T-helper 2 cell treated with Interferon-gamma antibody and Interleukin-4, amounts not matched to agents 5 μg/mL and 100 μg/mL, for 36 hours (primary cell): Measurements from ENCODE around the gene MAPK9.
"Not testable (repeated sequence)": the region's sequence is repeated elsewhere in the genome, so short reads cannot be mapped to it uniquely, and the experiment has no call there.

Experiments
- DNase-seq: peaks from one replicate; pipeline ENCODE4 v3.0.0; 2021; ENCODE audit warnings: low spot score
- H3K27ac Mint-ChIP-seq: one replicate; pipeline ENCODE4 v1.8.0; 2021; ENCODE audit warnings: mild to moderate bottlenecking, mixed read lengths
- H3K27me3 Mint-ChIP-seq: one replicate; pipeline ENCODE4 v1.8.0; 2021; ENCODE audit warnings: low read depth, mixed read lengths
- H3K36me3 Mint-ChIP-seq: one replicate; pipeline ENCODE4 v1.8.0; 2021; ENCODE audit warnings: low read depth, mixed read lengths
- H3K4me1 Mint-ChIP-seq: one replicate; pipeline ENCODE4 v1.8.0; 2021; ENCODE audit warnings: low read depth, mixed read lengths
- H3K4me3 Mint-ChIP-seq: one replicate; pipeline ENCODE4 v1.8.0; 2022; ENCODE audit warnings: mild to moderate bottlenecking, moderate library complexity, mixed read lengths
- H3K9me3 Mint-ChIP-seq: one replicate; pipeline ENCODE4 v1.8.0; 2021; ENCODE audit warnings: mixed read lengths

MAPK9 gene

DNA sequence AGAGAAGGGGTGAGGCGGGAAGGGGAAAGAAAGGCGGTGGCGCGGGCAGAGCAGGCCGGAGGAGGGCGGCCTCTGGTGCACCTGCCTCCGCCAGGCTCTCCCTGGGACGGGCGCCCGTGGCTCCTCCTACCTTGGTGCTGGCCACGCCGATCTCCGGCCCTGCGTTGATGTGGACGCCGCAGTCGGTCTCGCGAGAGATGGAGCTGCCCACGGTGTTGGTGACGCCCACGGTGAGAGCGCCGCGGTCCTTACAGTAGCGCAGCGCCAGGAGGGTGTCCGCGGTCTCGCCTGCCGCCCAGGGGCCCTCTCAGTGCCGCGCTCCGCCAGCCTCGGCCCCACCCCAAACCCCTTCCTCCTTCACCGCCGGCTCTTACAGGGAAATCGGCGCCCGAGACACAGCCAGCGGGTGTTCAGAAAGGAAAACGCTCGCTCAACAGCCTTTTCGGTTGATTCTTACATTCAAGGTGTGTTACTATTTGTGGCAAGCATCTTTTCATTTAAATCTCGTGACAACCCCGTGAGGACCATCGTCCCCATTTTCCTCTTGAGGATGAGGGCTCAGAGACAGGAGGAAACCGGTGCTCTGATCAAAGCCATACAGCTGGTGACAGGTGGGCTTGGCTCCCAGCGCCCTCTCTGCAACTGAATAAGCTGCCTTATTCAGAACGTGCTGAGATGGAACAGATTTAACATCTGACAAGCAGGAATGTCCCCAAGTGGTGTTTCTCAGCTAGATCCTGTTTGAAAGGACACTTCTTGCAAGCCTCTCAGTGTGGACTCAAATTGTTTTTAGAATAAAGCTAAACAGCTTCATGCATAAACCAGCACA, 22.0 kb upstream of the MAPK9 start:
- DNase-seq = no peak
- no peak overlapping the region for H3K4me3 Mint-ChIP-seq
- H3K27me3 Mint-ChIP-seq = no peaks in the 10 kb centered on the region
- H3K27ac Mint-ChIP-seq = no peak overlapping the region
- H3K4me1 Mint-ChIP-seq = no peaks in the 10 kb centered on the region
- no peaks in the 10 kb centered on the region for H3K9me3 Mint-ChIP-seq
- no peaks in the 10 kb centered on the region for H3K36me3 Mint-ChIP-seq

DNA sequence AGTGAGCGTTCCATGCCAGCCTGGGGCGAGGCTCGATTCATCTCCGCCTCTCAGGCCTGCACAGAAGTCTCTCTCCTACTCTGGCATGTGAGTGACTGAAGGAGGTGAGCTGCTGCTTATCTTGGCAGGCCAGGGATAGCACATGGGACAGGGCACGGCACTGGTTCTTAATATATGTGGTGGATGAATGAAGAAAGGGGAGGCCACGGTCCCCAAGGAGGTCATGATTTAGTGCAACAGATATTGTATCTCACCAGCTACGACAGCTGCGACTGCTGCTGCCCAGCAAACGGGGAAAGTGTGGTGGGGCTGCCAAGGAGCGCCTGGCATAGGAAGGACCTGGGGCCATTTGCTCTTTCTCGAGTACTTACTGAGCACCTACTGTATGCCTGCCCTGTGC, 19.3 kb upstream of the MAPK9 start:
- DNase-seq = no peak
- Mint-ChIP-seq H3K27me3 (no peaks in the 10 kb centered on the region), H3K4me3 (no peak overlapping the region), H3K4me1 (no peaks in the 10 kb centered on the region), H3K9me3 (no peaks in the 10 kb centered on the region), H3K36me3 (no peaks in the 10 kb centered on the region), H3K27ac (no peak overlapping the region)

DNA sequence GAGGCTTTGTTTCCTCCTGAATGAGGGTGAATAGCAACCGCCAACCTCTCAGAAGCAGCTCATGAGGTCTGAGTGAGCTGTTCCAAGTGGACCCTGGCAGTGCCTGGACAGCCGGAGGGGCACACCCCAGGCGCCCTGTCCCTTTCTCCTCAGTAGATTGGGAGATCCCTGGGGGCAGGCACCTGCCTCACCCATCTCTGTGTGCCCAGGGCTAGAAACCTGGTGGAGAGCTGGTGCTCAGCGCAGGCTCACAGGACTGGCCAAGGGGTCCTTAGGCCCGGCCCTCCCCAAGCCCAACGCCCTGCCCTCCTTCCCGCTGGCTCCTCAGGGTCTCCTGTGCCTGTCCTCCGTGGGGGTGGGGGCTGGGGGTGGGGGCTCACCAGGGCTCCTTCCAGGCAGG, 14.9 kb upstream of the MAPK9 start:
- Mint-ChIP-seq H3K4me3 (no peak overlapping the region), H3K36me3 (no peaks in the 10 kb centered on the region), H3K4me1 (no peaks in the 10 kb centered on the region), H3K27ac (no peak overlapping the region), H3K27me3 (no peaks in the 10 kb centered on the region), H3K9me3 (no peaks in the 10 kb centered on the region)
- no peak for DNase-seq

DNA sequence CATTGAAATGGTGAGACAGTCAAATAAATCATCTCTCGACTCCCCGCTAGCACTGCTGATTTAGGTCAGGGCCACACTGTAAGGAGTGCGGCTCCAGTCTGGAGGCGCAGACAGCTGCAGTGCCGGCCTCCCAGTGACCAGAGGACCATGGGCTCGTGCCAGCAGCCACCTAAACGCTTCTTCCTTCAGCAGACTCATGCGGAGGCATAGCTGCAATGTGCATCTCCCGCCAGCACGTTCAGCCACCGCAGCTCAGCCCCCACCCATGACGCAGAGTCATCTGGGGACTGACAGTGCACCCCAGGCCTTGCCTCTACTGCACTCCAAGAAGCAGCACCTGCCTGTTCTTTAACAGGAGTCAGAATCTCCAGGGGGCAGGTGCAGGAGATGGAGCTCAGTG, 13.6 kb upstream of the MAPK9 start:
- Mint-ChIP-seq H3K4me1 (no peaks in the 10 kb centered on the region), H3K27me3 (peaks cover 9% of the 10 kb centered on the region), H3K36me3 (no peaks in the 10 kb centered on the region), H3K27ac (no peak overlapping the region), H3K4me3 (no peak overlapping the region), H3K9me3 (no peaks in the 10 kb centered on the region)
- DNase-seq = no peak

DNA sequence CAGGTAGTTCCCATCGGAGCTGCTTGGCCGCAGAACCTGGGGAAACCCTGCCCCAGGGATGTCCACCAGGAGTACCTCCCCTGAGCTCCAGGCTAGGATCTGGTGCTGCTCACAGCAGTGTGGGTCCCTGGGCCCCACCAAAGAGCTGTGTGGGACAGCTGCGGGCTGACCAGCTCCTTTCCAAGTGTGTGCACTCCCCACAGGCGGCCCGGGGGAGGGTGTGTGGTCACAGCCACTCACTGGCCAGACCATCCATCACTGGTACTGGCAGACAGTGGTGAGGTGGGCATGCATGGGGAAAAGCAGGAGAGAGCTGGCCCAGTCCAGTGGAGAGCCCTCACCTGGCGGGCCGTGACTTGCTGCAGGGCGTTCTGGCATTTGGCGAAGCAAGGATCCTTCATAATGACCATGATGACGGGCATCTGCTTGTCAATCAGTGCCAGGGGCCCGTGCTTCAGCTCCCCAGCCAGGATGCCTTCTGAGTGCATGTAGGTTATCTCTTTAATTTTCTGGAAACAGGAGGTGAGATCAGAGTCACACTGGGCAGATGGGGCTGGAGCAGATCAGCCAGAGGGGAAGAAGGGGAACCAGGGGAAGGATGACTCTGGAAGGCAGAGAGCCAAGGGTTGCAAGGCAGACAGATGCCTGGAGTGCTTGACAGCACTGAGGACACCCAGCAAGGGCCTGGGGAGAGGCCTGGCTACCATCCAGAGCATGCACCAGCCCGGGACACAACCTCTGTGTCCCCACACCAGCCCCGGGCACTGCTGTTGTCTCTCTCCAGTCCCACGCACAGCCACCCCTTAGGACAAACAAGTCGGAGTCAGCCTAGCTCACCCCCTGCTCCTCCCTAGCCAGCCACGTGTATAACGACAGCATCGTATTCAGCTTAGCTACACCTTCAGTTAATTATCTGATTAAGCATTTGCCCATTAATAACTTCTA, 12.8 kb upstream of the MAPK9 start:
- no peak overlapping the region for H3K27ac Mint-ChIP-seq
- no peak overlapping the region for H3K4me3 Mint-ChIP-seq
- no peaks in the 10 kb centered on the region for H3K4me1 Mint-ChIP-seq
- H3K9me3 Mint-ChIP-seq = no peaks in the 10 kb centered on the region
- DNase-seq = no peak
- H3K27me3 Mint-ChIP-seq = peaks cover 9% of the 10 kb centered on the region
- H3K36me3 Mint-ChIP-seq = no peaks in the 10 kb centered on the region

DNA sequence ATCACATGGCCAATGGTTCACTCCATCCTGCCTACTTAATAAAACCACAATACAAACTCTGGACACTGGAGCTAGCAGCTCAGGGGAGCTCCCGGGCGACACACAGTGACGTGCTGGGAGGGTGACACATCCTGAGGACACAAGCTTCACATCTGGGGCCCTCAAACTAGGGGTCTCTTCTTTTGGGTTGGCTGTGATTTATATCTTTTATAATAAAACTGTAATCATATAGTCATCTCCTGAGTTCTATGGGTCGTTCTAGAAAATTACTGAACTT, 12.1 kb upstream of the MAPK9 start:
- Mint-ChIP-seq H3K36me3 (no peaks in the 10 kb centered on the region), H3K9me3 (no peaks in the 10 kb centered on the region), H3K4me1 (no peaks in the 10 kb centered on the region), H3K27ac (no peak overlapping the region), H3K27me3 (peaks cover 9% of the 10 kb centered on the region), H3K4me3 (no peak overlapping the region)
- no peak for DNase-seq

DNA sequence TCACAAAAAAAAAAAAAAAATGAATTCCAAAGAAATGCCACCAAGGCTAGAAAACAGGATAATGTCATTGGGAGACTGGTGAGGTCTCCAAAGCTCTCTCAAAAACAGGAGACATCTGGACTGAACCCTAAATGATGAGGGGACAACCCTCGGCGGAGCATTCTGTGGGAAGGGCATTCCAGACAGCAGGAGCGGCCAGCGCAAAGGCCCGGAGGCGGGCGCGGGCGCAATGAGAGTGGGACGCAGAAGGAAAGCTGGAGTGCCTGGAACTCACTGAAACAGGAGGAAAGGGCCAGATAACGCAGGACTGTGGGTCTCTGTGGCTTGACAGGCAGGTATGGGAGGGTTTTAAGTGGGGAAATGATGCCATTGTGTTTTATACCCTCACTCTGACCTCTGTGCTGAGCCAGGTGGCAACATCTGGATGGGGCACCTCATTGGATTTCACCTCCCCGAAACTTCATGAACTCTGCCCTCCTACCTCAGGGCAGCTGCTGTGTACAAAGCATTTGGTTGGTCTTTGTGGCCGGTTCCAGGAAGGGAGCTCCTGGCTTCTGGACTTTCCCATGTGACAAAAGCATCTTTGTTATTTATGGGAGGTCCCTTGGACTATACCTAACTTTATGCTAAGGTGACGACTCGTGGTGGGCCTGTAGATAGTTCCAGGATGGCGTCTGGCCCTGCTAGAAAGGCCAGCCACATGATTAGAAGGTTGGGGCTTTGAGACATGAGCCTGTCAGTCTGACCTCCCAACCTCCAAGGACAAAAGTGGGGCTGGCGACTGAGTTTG, 11.5 kb upstream of the MAPK9 start:
- peaks cover 9% of the 10 kb centered on the region for H3K27me3 Mint-ChIP-seq
- H3K9me3 Mint-ChIP-seq = no peaks in the 10 kb centered on the region
- no peaks in the 10 kb centered on the region for H3K4me1 Mint-ChIP-seq
- H3K36me3 Mint-ChIP-seq = no peaks in the 10 kb centered on the region
- no peak overlapping the region for H3K4me3 Mint-ChIP-seq
- no peak overlapping the region for H3K27ac Mint-ChIP-seq
- no peak for DNase-seq

DNA sequence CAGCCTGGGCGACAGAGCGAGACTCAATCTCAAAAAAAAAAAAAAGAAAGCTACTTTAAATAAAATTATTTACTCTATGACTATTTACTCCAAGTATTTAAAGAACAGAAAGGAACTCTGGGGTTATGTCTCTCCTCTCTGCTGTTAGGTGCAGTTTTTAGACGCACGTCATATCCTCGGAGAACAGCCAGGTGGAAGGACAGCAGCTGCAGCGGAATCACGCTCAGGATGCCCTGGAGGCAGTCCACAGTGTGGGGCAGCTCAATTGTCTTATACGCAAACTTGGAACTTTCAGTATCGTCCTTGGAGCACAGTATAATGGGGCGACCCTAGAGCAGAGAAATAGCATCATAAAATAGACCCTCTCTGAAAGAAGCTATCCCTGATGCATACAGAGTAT, 10.4 kb upstream of the MAPK9 start:
- Mint-ChIP-seq H3K4me1 (peaks cover 3% of the 10 kb centered on the region), H3K27ac (no peak overlapping the region), H3K4me3 (no peak overlapping the region), H3K9me3 (no peaks in the 10 kb centered on the region), H3K36me3 (no peaks in the 10 kb centered on the region), H3K27me3 (peaks cover 9% of the 10 kb centered on the region)
- no peak for DNase-seq

DNA sequence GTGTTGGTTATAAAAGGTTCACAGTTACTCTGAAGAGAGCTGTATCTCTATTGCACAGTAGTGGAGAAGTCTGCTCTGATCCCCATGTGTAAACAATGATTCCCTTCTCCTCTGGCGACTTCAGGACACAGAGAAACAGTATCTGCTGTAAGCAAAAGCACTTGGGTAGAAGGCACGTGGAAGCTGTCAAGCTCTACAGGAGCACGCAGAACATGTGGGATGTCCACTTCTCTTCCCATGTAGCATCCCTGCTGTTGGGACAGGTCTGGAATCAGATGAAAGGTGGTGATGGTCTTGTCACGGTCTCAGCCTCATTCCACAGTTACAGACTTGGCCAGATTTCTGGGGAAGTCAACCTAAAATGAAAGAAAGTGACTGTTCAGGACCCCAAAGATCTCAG, 9.4 kb upstream of the MAPK9 start:
- H3K27ac Mint-ChIP-seq = no peak overlapping the region
- no peaks in the 10 kb centered on the region for H3K36me3 Mint-ChIP-seq
- peaks cover 9% of the 10 kb centered on the region for H3K27me3 Mint-ChIP-seq
- peaks cover 5% of the 10 kb centered on the region for H3K4me1 Mint-ChIP-seq
- DNase-seq = no peak
- no peak overlapping the region for H3K4me3 Mint-ChIP-seq
- no peaks in the 10 kb centered on the region for H3K9me3 Mint-ChIP-seq

DNA sequence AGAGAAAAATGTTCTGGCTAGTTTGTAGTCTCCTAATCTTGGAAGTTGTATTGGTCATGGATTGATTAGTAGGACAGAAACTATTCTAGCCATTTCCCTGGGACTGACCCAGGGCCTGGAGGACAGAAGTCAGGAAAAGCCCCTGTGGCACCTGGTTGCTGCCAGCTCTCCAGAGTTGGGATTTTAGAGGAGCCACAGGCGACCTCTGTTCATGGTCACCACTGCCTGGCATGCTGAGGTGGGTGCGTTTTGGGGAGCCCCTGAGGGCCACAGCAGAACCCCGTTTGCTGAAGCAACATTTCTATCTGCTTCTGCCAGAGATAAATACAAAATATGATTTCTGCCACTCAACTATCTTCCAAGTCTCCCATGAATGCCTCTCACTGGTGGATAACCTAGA, 7.6 kb upstream of the MAPK9 start:
- Mint-ChIP-seq H3K27me3 (peaks cover 9% of the 10 kb centered on the region), H3K9me3 (no peaks in the 10 kb centered on the region), H3K27ac (no peak overlapping the region), H3K4me3 (no peak overlapping the region), H3K4me1 (peaks cover 5% of the 10 kb centered on the region), H3K36me3 (no peaks in the 10 kb centered on the region)
- no peak for DNase-seq

DNA sequence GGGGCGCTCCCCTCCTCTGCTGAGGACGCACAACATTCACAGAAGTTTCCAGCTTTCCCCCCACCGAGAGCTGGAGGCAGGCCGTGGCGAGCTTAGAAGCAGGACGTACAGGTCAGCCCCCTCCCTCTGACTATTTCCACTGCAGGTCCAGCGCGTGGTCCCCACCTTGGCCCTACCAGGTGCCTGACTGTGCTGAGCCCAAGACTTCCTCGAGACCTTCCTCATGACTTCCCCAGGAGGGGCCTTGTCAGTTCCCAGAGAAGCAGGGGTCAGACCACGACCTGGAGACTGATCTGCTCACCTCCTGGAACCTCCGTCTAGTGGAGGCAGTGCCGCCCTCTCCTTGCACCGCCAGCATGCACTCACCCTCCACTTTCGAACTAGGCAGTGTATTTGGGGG, 7.1 kb upstream of the MAPK9 start:
- DNase-seq, H3K36me3 Mint-ChIP-seq, H3K27ac Mint-ChIP-seq, H3K9me3 Mint-ChIP-seq, H3K27me3 Mint-ChIP-seq, H3K4me3 Mint-ChIP-seq, H3K4me1 Mint-ChIP-seq: not testable (repeated sequence)

DNA sequence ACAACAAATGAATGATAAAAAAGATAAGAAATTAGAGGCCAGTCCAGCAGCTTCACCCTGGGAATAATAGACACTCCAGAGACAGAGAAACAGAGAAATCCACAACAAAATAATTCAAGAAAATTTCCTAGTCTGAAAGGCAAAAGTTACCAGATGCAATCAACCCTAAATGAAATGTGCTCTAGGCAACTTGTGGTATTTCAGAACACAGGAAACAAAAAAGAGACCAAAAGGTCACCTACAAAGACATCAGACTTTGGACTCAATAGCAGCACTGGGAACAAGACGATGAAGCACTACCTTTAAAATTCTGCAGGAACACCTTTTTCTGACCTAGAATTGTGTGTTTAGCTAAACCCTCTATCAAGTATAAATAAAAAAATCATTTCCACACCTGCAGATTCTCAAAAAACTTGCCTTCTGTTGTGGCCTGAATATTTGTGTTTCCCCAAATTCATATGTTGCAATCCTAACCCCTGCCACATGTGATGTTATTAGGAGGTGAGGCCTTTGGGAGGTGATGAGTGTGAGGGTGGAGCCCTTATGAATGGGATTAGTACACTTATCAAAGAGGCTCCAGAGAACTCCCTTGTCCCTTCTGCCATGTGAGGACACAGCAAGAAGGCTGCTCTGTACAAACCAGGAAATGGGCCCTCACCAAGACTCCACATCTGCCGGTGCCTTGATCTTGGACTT, 5.9 kb upstream of the MAPK9 start:
- Mint-ChIP-seq H3K27me3 (peaks cover 9% of the 10 kb centered on the region), H3K9me3 (no peaks in the 10 kb centered on the region), H3K27ac (no peak overlapping the region), H3K36me3 (peaks cover 2% of the 10 kb centered on the region), H3K4me1 (peaks cover 14% of the 10 kb centered on the region), H3K4me3 (no peak overlapping the region)
- no peak for DNase-seq

DNA sequence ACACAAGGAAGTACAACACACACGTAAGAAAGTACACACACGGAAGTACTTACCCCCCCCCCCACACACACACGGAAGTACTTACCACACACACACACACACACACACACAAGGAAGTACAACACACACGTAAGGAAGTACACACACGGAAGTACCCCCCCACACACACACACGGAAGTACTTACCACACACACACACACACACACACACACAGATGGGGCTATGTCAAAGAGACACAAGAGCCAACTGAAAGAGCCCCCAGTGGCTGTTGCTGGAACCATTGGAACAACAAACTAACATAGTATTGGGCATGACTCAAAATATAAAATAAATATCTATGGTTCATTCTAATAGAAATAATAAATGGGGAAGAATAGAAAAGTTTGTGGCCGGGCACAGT, 4.9 kb upstream of the MAPK9 start:
- H3K27me3 Mint-ChIP-seq = peaks cover 9% of the 10 kb centered on the region
- H3K4me1 Mint-ChIP-seq = peaks cover 17% of the 10 kb centered on the region
- H3K4me3 Mint-ChIP-seq = no peak overlapping the region
- peaks cover 3% of the 10 kb centered on the region for H3K36me3 Mint-ChIP-seq
- no peak for DNase-seq
- no peak overlapping the region for H3K27ac Mint-ChIP-seq
- H3K9me3 Mint-ChIP-seq = no peaks in the 10 kb centered on the region
